NCI-H748 treated with DMSO at 0.1 percent for 48 hours (cell line): Measurements from ENCODE around the gene LENG1.

ENCODE experiments used
- DNase-seq: peaks from one replicate; lab custom pipeline; 2025; lab: John Stamatoyannopoulos, UW

LENG1 gene

GRCh38 chr19:54164369-54165068, 5.0 kb upstream of the LENG1 start:
- DNase-seq, result peak; percentile 62

DNA sequence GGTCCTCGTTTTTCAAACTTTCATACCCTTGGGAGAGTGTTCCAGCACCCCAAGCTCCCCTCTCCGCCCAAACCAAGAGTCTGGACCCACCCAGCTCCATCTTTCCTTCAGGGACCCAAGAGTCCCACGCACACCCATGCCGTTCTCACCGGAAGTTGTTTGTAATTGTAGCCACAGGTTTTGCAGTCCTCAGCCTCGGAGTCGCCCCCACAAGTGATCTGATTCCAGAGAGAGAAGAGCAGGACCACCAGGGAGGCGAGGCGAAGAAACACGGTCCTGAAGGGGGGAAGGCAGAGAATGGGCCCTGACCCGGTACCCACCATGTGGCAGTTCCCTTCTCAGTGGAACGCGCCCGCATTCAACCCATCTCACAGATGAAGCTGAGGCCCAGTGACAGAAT, 3.4 kb upstream of the LENG1 start:
- DNase-seq, result no peak

- DNase-seq, result peak; percentile 82
Measured at GRCh38 chr19:54162241-54162805, 2.8 kb upstream of the LENG1 start.

DNA sequence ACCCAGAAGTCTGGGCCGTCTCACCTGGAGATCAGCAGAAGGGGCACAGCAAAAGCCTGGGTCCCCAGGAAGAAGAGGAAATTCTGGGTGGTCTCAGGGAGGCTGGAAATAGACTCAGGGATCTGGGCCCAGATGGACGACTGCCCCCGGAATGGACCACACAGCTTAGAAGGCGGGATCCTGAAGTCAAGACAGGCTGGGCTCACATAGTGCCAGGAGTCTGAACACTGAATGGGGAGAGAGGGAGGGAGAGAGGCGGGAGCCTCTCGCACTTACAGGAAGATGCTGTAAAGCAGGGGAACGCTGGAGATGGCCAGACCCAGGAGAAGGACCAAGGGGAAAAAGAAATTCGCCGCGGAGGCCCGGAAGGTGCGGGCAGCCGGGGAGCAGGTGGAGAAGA, 1.3 kb upstream of the LENG1 start:
- DNase-seq, result no peak

- no peak for DNase-seq
Measured at GRCh38 chr19:54160182-54160811, 776 bp upstream of the LENG1 start.

DNA sequence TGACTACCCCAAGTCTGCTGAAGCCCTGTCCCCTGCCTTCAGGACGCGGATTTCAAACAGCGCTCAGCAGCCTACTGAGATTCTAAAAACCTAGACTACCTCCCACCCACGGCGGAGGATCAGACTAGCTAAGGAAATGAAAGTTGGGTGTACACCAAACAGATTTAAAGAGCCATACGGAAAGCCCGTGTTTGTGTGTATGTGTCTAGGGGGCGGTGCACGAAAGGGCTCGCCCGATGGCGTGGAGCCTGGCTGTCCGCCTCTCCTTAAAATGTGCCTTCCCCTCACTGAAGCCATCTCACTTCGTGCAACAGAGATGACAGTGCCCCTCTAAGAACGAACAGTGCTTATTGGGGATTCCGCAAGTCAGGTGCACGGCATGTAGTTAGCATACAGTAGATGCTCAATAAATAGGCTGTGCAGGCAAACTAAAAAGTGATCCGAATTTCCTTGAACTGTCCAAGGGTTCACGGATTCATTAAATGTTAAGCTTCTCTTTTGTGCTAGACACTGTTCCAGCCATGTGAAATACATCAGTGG, 639 bp downstream of the LENG1 start:
- no peak for DNase-seq

GRCh38 chr19:54156953-54157352, 2.6 kb downstream of the LENG1 start:
- DNase-seq, result no peak

GRCh38 chr19:54156490-54156889, 3.0 kb downstream of the LENG1 start:
- no peak for DNase-seq

- no peak for DNase-seq
Measured at GRCh38 chr19:54155694-54156093, 3.8 kb downstream of the LENG1 start.

DNA sequence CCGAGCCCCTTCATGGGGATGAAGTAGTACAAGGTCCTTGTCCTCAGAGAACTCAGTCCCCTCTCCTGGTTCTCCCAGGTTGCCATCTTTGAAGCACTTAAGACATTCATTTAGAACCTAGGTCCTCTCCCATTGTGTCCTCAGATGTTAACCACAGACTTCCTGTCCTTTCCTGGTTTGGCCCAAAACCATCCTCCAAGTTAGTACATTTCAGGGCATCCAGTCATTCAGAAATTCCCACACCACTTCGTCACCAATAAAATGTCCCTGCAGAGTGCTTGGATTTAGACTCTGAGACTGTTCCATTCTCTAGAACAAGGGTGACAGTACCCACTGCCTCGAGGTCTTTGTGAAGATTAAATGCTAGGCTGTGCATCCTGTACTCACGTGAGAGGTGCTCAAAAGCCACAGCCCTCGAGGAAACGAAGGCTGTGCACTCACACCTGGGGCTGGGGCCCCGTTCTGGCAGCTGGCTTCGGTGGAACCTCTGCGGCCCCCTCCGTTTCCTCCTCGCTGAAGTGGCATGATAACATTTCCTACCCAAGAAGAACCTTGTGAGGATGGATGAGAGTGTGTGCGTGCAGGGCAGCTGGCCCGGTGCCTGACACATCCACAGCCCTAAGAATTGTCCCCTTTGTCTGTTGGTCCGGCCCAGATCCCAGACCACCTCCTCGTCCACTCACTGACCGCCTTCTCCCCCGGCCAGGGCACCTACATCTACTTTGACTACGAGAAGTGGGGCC, 4.7 kb downstream of the LENG1 start:
- DNase-seq, result no peak

DNA sequence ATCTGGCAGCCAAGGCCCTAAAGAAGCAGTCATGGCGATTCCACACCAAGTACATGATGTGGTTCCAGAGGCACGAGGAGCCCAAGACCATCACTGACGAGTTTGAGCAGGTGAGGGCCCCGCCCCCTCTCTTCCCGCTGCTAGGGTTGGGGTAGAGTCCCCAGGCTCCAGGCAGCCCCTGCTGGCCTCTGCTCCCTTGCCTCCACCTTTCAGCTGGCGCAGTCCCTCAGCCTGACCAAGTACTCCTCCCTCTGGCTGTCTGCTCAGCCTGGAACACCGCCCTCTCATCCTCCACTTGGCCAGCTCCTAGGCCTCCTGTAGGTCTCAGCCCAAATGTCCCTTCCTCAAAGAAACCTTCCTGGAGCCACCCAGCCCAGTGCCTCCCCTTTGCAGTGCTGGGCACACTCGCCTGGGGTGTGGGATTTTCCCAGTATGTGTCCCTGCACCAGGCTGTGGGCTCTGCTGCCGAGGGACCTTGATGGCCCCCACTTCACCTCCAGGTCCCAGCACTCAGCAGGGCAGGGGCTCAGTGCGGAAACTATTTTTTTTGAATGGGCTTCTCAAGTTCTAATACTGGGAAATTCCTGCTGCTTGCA, 5.7 kb downstream of the LENG1 start:
- no peak for DNase-seq

- no peak for DNase-seq
Measured at GRCh38 chr19:54152878-54153524, 6.5 kb downstream of the LENG1 start.

DNA sequence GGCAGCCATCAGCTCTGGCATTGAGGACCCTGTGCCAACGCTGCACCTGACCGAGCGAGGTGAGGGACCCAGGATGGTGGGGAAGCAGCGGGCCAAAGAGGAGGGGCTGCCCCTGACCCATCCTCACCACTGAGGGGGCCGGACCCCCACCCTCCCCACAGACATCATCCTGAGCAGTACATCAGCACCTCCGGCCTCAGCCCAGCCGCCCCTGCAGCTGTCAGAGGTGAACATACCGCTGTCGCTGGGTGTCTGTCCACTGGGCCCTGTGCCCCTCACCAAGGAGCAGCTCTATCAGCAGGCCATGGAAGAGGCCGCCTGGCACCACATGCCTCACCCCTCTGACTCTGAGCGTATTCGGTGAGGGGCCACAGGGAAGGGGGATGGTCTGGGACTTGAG, 7.3 kb downstream of the LENG1 start:
- DNase-seq, result no peak

GRCh38 chr19:54151362-54152035, 8.0 kb downstream of the LENG1 start:
- no peak for DNase-seq

DNA sequence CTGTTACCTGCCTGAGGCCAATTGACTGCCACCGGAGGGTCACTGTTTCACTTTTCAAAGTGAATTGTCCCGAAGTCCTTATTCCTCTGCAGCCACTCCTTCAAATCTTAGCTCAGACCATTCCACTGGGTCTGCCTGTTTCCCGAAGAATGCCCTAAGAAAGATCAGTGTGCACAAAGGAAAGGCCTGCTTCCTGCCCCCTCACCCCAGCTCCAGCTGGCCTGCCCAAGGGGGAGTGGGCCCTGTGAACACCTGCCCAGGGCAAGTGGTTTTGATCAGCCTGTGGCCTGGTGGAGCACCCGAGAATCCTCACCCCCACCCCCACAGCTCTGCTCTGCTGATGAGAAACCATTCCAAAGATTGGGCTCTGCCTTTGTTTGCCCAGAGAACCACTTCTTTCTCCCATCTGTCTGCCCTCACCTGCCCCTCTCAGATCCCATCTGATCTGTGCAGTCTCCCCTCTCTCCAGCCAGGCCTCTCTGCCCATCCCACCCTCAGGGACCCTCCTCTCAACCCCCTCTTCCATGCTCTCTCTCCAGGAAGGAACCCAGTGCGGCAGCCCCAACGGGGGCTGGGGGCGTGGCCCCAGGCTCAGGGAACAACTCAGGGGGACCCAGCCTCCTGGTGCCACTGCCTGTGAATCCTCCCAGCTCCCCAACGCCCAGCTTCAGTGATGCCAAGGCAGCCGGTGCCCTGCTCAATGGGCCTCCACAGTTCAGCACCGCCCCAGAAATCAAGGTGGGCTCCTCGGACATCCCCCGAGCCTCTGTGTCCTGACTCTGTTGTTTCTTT, 10.3 kb downstream of the LENG1 start:
- no peak for DNase-seq

DNA sequence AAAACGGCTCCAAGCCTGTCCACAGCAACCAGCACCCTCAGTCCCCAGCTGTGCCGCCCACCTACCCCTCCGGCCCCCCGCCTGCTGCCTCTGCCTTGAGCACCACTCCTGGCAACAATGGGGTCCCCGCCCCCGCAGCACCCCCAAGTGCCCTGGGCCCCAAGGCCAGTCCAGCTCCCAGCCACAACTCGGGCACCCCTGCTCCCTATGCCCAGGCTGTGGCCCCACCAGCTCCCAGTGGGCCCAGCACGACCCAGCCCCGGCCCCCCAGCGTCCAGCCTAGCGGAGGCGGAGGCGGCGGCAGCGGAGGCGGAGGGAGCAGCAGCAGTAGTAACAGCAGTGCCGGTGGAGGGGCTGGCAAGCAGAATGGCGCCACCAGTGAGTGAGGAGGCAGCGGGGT, 11.4 kb downstream of the LENG1 start:
- no peak for DNase-seq

GRCh38 chr19:54147676-54148075, 11.8 kb downstream of the LENG1 start:
- no peak for DNase-seq

GRCh38 chr19:54145541-54146158, 13.9 kb downstream of the LENG1 start:
- DNase-seq, result no peak

GRCh38 chr19:54142166-54142780, 17.2 kb downstream of the LENG1 start:
- no peak for DNase-seq
